OCI-LY1 (cell line): ENCODE results near the gene CFAP57.

Experiments
- H2AFZ ChIP-seq: fragments of 200-600 bp; sonication (generic), shearing (Covaris generic); 2 replicates; pipeline ENCODE4 v1.6.0; 2014; ENCODE audit warnings: antibody characterized with exemption, mild to moderate bottlenecking, low read length
- H3F3A ChIP-seq: fragments of 200-600 bp; sonication (generic), shearing (Covaris generic); 2 replicates; pipeline ENCODE4 v1.6.0; 2014; ENCODE audit warnings: mild to moderate bottlenecking, antibody characterized with exemption, low read length, moderate library complexity; ENCODE audit not compliant: insufficient read depth
- H3K27ac ChIP-seq: fragments of 200-600 bp; sonication (generic); 2 replicates; pipeline ENCODE4 v1.5.1; 2014; ENCODE audit warnings: low read length, mixed run types, mild to moderate bottlenecking, low read depth; ENCODE audit not compliant: poor library complexity, severe bottlenecking
- H3K27me3 ChIP-seq: fragments of 200-600 bp; sonication (generic); 2 replicates; pipeline ENCODE4 v1.6.0; 2014; ENCODE audit warnings: antibody characterized with exemption, mild to moderate bottlenecking, low read length, moderate library complexity; ENCODE audit not compliant: insufficient read depth
- H3K36me3 ChIP-seq: fragments of 200-600 bp; sonication (generic); 2 replicates; pipeline ENCODE4 v1.6.1; 2014; ENCODE audit warnings: mild to moderate bottlenecking, antibody characterized with exemption, low read length, moderate library complexity, mixed read lengths; ENCODE audit not compliant: insufficient read depth
- H3K4me1 ChIP-seq: fragments of 200-600 bp; sonication (generic); 2 replicates; pipeline ENCODE4 v1.5.1; 2014; ENCODE audit warnings: mild to moderate bottlenecking, low read length, moderate library complexity; ENCODE audit not compliant: insufficient read depth, severe bottlenecking
- H3K4me2 ChIP-seq: fragments of 200-600 bp; sonication (generic), shearing (Covaris generic); 2 replicates; pipeline ENCODE4 v1.6.1; 2014; ENCODE audit warnings: low read length
- H3K4me3 ChIP-seq: fragments of 200-600 bp; sonication (generic); 2 replicates; pipeline ENCODE4 v1.5.1; 2014; ENCODE audit warnings: low read length, low read depth, mild to moderate bottlenecking, mixed read lengths; ENCODE audit not compliant: poor library complexity, severe bottlenecking
- H3K79me2 ChIP-seq: fragments of 200-600 bp; shearing (Covaris generic); 2 replicates; pipeline ENCODE4 v1.6.1; 2016; ENCODE audit warnings: mixed run types, low read length, mixed read lengths; ENCODE audit not compliant: insufficient read depth
- H3K9ac ChIP-seq: fragments of 200-600 bp; sonication (generic), shearing (Covaris generic); 2 replicates; pipeline ENCODE4 v1.6.1; 2014; ENCODE audit warnings: mild to moderate bottlenecking, low read length, mixed read lengths
- H3K9me2 ChIP-seq: fragments of 200-600 bp; sonication (generic), shearing (Covaris generic); 2 replicates; pipeline ENCODE4 v1.6.1; 2014; ENCODE audit warnings: low read depth, mild to moderate bottlenecking, low read length, mixed read lengths
- H3K9me3 ChIP-seq: fragments of 200-600 bp; shearing (Covaris generic); 2 replicates; pipeline ENCODE4 v1.6.1; 2014; ENCODE audit warnings: low read length, mixed read lengths
- H4K20me1 ChIP-seq: fragments of 200-600 bp; sonication (generic), shearing (Covaris generic); 2 replicates; pipeline ENCODE4 v1.6.0; 2016; ENCODE audit warnings: mild to moderate bottlenecking, low read length; ENCODE audit not compliant: insufficient read depth
- CTCF ChIP-seq: fragments of 200-600 bp; sonication (generic), shearing (Covaris generic); IDR thresholded peaks from 2 replicates; pipeline ENCODE4 v1.5.1; 2017; ENCODE audit warnings: mild to moderate bottlenecking, antibody characterized with exemption, low read length, moderate library complexity, mixed read lengths
- EZH2 ChIP-seq: fragments of 200-600 bp; sonication (generic), shearing (Covaris generic); IDR thresholded peaks from 2 replicates; pipeline ENCODE4 v1.8.0; 2017; ENCODE audit warnings: borderline replicate concordance, mixed run types, mild to moderate bottlenecking, antibody characterized with exemption, low read length, moderate library complexity, mixed read lengths

CFAP57 gene

DNA sequence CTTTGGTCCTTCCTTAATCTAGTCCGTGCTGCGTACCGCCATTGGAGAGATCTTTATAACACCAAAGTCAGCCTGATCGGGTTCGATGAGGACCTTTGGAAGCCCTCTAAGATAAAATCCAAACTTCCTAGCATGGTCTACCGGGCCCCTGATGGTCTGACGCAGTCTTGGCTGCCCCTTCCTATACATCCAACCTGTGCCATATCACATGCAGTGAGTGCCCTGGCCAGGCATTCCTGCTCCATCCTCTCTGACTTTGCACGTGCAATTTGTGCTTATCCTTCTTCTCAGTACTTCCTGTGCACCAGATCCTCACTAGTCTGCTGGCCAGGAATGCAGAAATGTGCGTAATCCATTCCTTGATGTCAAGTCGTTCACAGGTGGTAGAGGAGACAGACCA lies 45.6 kb downstream of the CFAP57 start:
- Histone ChIP-seq H3K36me3 (no peaks in the 10 kb centered on the region), H2AFZ (no peak overlapping the region), H3K4me2 (no peak overlapping the region), H3K9me2 (no peaks in the 10 kb centered on the region), H3K27ac (no peak overlapping the region), H3K9ac (no peak overlapping the region), H3F3A (no peaks in the 10 kb centered on the region), H3K79me2 (no peaks in the 10 kb centered on the region), H3K4me1 (no peaks in the 10 kb centered on the region), H3K9me3 (no peaks in the 10 kb centered on the region), H4K20me1 (no peaks in the 10 kb centered on the region), H3K4me3 (no peak overlapping the region), H3K27me3 (no peaks in the 10 kb centered on the region)
- TF ChIP-seq EZH2, result no peak
- no peak for TF ChIP-seq CTCF

GRCh38 chr1:43220905-43221778 lies 49.0 kb downstream of the CFAP57 start:
- Histone ChIP-seq H3K27ac (no peak overlapping the region), H3F3A (no peaks in the 10 kb centered on the region), H3K4me2 (no peak overlapping the region)

DNA sequence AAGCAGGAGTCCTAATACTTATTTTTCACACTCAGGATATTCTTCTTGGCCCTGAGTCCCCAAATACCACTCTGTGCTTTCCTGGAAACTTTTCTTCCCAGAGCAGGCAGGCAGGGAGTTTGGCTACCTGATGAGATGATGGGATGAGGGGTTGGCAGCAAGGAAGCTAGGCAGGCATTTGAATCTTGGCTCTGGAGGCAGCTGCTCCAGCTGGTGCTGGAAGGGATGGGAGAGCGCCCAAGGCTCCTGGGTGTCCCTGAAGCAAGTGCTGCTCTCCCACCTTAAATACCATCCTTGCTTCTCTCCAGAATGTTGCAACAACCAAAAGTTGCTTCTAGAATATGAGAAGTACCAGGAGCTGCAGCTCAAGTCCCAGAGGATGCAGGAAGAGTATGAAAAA lies 49.7 kb downstream of the CFAP57 start:
- no peaks in the 10 kb centered on the region for H4K20me1 ChIP-seq
- H3K36me3 ChIP-seq, result no peaks in the 10 kb centered on the region
- no peak overlapping the region for H3K4me2 ChIP-seq
- H3K79me2 ChIP-seq, result no peaks in the 10 kb centered on the region
- no peak overlapping the region for H2AFZ ChIP-seq
- no peaks in the 10 kb centered on the region for H3K9me2 ChIP-seq
- H3K4me3 ChIP-seq, result no peak overlapping the region
- H3K9ac ChIP-seq, result no peak overlapping the region
- no peaks in the 10 kb centered on the region for H3F3A ChIP-seq
- H3K9me3 ChIP-seq, result no peaks in the 10 kb centered on the region
- no peaks in the 10 kb centered on the region for H3K27me3 ChIP-seq
- no peak overlapping the region for H3K27ac ChIP-seq
- TF ChIP-seq EZH2, result no peak
- TF ChIP-seq CTCF, result no peak
- H3K4me1 ChIP-seq, result no peaks in the 10 kb centered on the region

More at GRCh38 chr1:43220905-43221778, 49.0 kb downstream of the CFAP57 start:
- no peaks in the 10 kb centered on the region for H3K9me3 ChIP-seq
- no peak overlapping the region for H2AFZ ChIP-seq
- no peaks in the 10 kb centered on the region for H3K27me3 ChIP-seq
- H3K9ac ChIP-seq, result no peak overlapping the region
- H3K4me3 ChIP-seq, result no peak overlapping the region
- no peaks in the 10 kb centered on the region for H3K4me1 ChIP-seq
- no peak for TF ChIP-seq EZH2
- no peak for TF ChIP-seq CTCF
- H3K79me2 ChIP-seq, result no peaks in the 10 kb centered on the region
- no peaks in the 10 kb centered on the region for H3K9me2 ChIP-seq
- H3K36me3 ChIP-seq, result no peaks in the 10 kb centered on the region
- H4K20me1 ChIP-seq, result no peaks in the 10 kb centered on the region
